Ishikawa (cell line): Measurements from ENCODE around the gene TREM2.

Experiments
- CEBPB ChIP-seq: IDR thresholded peaks from 2 replicates; pipeline ENCODE4 v1.6.1; 2012
- CREB1 ChIP-seq: IDR thresholded peaks from 2 replicates; pipeline ENCODE4 v1.6.1; 2012; ENCODE audit warnings: low read depth
- EGR1 ChIP-seq: IDR thresholded peaks from 2 replicates; pipeline ENCODE4 v1.6.1; 2012
- EP300 ChIP-seq: IDR thresholded peaks from 2 replicates; pipeline ENCODE4 v1.6.1; 2012; ENCODE audit warnings: borderline replicate concordance
- FOXM1 ChIP-seq: IDR thresholded peaks from 2 replicates; pipeline ENCODE4 v1.6.1; 2012; ENCODE audit warnings: low read depth, borderline replicate concordance
- MAX ChIP-seq: IDR thresholded peaks from 2 replicates; pipeline ENCODE4 v1.6.1; 2012
- NFIC ChIP-seq: IDR thresholded peaks from 2 replicates; pipeline ENCODE4 v1.6.1; 2012
- RAD21 ChIP-seq: IDR thresholded peaks from 2 replicates; pipeline ENCODE4 v1.6.1; 2012; ENCODE audit warnings: low read depth
- REST ChIP-seq: IDR thresholded peaks from 2 replicates; pipeline ENCODE4 v1.6.1; 2012; ENCODE audit warnings: low read depth, mild to moderate bottlenecking
- TAF1 ChIP-seq: IDR thresholded peaks from 2 replicates; pipeline ENCODE4 v1.6.1; 2012; ENCODE audit warnings: low read depth, mild to moderate bottlenecking
- TCF12 ChIP-seq: IDR thresholded peaks from 2 replicates; pipeline ENCODE4 v1.6.1; 2012; ENCODE audit warnings: low read depth
- TEAD4 ChIP-seq: IDR thresholded peaks from 2 replicates; pipeline ENCODE4 v1.6.1; 2012
- USF1 ChIP-seq: IDR thresholded peaks from 2 replicates; pipeline ENCODE4 v1.6.1; 2012
- YY1 ChIP-seq: IDR thresholded peaks from 2 replicates; pipeline ENCODE4 v1.6.1; 2012; ENCODE audit warnings: low read depth
- ZBTB7A ChIP-seq: IDR thresholded peaks from 2 replicates; pipeline ENCODE4 v1.6.1; 2012; ENCODE audit warnings: low read depth

TREM2 gene

GRCh38 chr6:41186031-41186562 is 23.2 kb upstream of the TREM2 start:
- TF ChIP-seq USF1 (no peak), EGR1 (no peak), TEAD4 (no peak), NFIC (no peak), TCF12 (no peak), RAD21 (no peak), YY1 (no peak), ZBTB7A (no peak), EP300 (no peak), MAX (no peak), FOXM1 (no peak), REST (no peak), TAF1 (no peak), CEBPB (no peak), CREB1 (no peak)

- TF ChIP-seq CREB1 (no peak), YY1 (no peak), FOXM1 (no peak), NFIC (no peak), USF1 (no peak), CEBPB (no peak), TAF1 (no peak), ZBTB7A (no peak), MAX (no peak), EGR1 (no peak), TEAD4 (no peak), TCF12 (no peak), EP300 (no peak), REST (no peak), RAD21 (no peak)
These were observed 21.8 kb upstream of the TREM2 start for GRCh38 chr6:41184761-41185160.

GRCh38 chr6:41182069-41183034 is 19.4 kb upstream of the TREM2 start:
- TF ChIP-seq ZBTB7A: no peak
- peak; percentile 67 for TF ChIP-seq USF1
- no peak for TF ChIP-seq TAF1
- TF ChIP-seq TEAD4: no peak
- TF ChIP-seq FOXM1: no peak
- peak; percentile 76 for TF ChIP-seq RAD21
- no peak for TF ChIP-seq TCF12
- no peak for TF ChIP-seq MAX
- TF ChIP-seq CEBPB: no peak
- TF ChIP-seq REST: no peak
- no peak for TF ChIP-seq EP300
- TF ChIP-seq CREB1: no peak
